A549 (cell line): Measurements from ENCODE around the gene COL2A1.

ENCODE experiments used
- NR3C1 ChIP-seq: fragments of >200 bp; sonication (Bioruptor Twin); formaldehyde crosslinking; IDR thresholded peaks from 3 replicates; pipeline ENCODE4 v1.6.1; 2017
- SMC3 ChIP-seq: fragments of >200 bp; sonication (Bioruptor Twin); formaldehyde crosslinking; IDR thresholded peaks from 3 replicates; pipeline ENCODE4 v1.6.1; 2018; ENCODE audit warnings: inconsistent platforms
- TF ChIP-seq, protein P1 (sequence below): fragments of >200 bp; sonication (Bioruptor Twin); formaldehyde crosslinking; IDR thresholded peaks from 3 replicates; pipeline ENCODE4 v1.5.1; 2016
- TF ChIP-seq, protein P2 (sequence below): fragments of 200-600 bp; sonication (generic); IDR thresholded peaks from 2 replicates; pipeline ENCODE4 v1.6.1; 2016; ENCODE audit warnings: antibody characterized with exemption, mild to moderate bottlenecking, moderate library complexity

DNA sequence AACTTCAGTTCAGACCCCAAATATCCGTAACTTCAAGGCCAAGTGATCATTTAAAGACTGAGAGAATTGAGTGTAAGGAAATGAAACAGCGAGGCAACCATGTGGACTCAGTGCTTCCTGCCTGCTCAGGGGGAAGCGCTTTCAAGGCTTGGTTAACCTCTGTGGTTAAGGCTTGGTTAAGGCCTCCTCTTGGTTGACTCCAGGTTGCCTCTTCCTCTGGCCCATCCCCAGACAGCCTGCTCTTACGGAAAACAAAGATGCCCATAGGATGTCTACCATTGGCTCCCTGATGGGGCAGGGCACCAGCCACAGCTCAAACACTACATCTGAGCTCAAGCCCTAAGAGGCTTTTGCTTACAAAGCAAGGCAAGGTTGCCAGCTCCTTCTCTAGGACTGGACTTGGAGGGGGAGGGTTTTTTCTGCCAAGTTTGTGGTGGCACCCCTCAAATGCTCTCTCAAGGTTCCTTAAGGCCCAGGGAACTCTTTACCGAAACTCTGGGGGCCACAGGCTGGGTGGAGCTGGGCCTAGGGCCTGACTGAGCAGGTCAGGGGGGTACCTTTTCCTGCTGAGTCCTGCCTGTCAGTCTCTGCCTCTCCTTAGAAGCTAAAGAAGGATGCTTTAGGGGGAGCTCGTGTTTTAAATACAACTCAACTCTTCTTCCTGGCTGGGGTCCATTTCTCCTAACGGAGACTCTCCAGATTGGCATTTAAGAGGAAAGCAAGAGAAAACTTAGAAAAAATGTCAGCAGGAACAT, 13.7 kb downstream of the COL2A1 start:
- TF ChIP-seq SMC3 = no peak
- TF ChIP-seq, protein P1, sequence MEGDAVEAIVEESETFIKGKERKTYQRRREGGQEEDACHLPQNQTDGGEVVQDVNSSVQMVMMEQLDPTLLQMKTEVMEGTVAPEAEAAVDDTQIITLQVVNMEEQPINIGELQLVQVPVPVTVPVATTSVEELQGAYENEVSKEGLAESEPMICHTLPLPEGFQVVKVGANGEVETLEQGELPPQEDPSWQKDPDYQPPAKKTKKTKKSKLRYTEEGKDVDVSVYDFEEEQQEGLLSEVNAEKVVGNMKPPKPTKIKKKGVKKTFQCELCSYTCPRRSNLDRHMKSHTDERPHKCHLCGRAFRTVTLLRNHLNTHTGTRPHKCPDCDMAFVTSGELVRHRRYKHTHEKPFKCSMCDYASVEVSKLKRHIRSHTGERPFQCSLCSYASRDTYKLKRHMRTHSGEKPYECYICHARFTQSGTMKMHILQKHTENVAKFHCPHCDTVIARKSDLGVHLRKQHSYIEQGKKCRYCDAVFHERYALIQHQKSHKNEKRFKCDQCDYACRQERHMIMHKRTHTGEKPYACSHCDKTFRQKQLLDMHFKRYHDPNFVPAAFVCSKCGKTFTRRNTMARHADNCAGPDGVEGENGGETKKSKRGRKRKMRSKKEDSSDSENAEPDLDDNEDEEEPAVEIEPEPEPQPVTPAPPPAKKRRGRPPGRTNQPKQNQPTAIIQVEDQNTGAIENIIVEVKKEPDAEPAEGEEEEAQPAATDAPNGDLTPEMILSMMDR = no peak
- TF ChIP-seq NR3C1 = no peak
- TF ChIP-seq, protein P2, sequence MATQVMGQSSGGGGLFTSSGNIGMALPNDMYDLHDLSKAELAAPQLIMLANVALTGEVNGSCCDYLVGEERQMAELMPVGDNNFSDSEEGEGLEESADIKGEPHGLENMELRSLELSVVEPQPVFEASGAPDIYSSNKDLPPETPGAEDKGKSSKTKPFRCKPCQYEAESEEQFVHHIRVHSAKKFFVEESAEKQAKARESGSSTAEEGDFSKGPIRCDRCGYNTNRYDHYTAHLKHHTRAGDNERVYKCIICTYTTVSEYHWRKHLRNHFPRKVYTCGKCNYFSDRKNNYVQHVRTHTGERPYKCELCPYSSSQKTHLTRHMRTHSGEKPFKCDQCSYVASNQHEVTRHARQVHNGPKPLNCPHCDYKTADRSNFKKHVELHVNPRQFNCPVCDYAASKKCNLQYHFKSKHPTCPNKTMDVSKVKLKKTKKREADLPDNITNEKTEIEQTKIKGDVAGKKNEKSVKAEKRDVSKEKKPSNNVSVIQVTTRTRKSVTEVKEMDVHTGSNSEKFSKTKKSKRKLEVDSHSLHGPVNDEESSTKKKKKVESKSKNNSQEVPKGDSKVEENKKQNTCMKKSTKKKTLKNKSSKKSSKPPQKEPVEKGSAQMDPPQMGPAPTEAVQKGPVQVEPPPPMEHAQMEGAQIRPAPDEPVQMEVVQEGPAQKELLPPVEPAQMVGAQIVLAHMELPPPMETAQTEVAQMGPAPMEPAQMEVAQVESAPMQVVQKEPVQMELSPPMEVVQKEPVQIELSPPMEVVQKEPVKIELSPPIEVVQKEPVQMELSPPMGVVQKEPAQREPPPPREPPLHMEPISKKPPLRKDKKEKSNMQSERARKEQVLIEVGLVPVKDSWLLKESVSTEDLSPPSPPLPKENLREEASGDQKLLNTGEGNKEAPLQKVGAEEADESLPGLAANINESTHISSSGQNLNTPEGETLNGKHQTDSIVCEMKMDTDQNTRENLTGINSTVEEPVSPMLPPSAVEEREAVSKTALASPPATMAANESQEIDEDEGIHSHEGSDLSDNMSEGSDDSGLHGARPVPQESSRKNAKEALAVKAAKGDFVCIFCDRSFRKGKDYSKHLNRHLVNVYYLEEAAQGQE = no peak
